Activated T-helper 2 cell treated with anti-CD3 and anti-CD28 coated beads, Interferon-gamma antibody, Interleukin-2, Interleukin-4, amounts not matched to agents 10 μg/mL and 5 μg/mL and 100 μg/mL, durations not matched to agents 14 hours and 24 hours and 36 hours (primary cell): Measurements from ENCODE around the gene EPHA10. TPM values are rescaled to one million over a fixed set of nuclear protein-coding genes. Genes with fewer than 3 reads are reported as not detected.
"Not testable (repeated sequence)": the region's sequence is repeated elsewhere in the genome, so short reads cannot be mapped to it uniquely, and the experiment has no call there.

Experiments
- DNase-seq: peaks from one replicate; pipeline ENCODE4 v3.0.0; 2021; ENCODE audit warnings: low spot score
- H3K27ac Mint-ChIP-seq: one replicate; pipeline ENCODE4 v1.8.0; 2021; ENCODE audit warnings: mixed read lengths
- H3K27me3 Mint-ChIP-seq: one replicate; pipeline ENCODE4 v1.8.0; 2021; ENCODE audit warnings: low read depth, mixed read lengths
- H3K36me3 Mint-ChIP-seq: one replicate; pipeline ENCODE4 v1.8.0; 2021; ENCODE audit warnings: low read depth, mixed read lengths
- H3K4me1 Mint-ChIP-seq: one replicate; pipeline ENCODE4 v1.8.0; 2021; ENCODE audit warnings: low read depth, mixed read lengths
- H3K4me3 Mint-ChIP-seq: one replicate; pipeline ENCODE4 v1.8.0; 2021; ENCODE audit warnings: low read depth, mild to moderate bottlenecking, moderate library complexity, mixed read lengths
- H3K9me3 Mint-ChIP-seq: one replicate; pipeline ENCODE4 v1.8.0; 2021; ENCODE audit warnings: mixed read lengths
- intact Hi-C: fragments of 100-400 bp; cut with micrococcal nuclease; formaldehyde crosslinking; loops from one replicate; pipeline ENCODE4 v1.15.1; 2023
- total RNA-seq: library from RNA; stranded (reverse); gene quantifications from 2 replicates; pipeline ENCODE4 v1.2.3, GENCODE V29; 2022

EPHA10 gene
- total RNA-seq, 1 donor from 2014 or later = 0.21 TPM

DNA sequence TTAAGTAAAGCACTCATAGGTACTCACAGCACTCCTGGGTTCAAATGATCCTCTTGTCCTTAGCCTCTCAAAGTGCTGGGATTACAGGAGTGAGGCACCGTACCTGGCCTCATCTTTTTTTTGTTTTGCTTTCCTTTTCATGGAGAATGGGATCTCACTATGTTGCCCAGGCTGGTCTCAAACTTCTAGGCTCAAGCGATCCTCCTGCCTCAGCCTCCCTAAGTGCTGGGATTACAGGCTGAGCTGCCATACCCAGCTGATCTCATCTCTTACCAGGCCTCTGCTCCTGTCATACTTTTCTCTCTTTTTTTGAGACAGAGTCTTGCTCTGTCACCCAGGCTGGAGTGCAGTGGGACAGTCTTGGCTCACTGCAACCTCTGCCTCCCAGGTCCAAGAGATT lies 77.2 kb downstream of the EPHA10 start:
- Mint-ChIP-seq H3K36me3 (peaks cover 57% of the 10 kb centered on the region), H3K4me1 (peaks cover 26% of the 10 kb centered on the region)
- intact Hi-C loops = loop anchor here (5.0 kb wide), 1 partner anchor 230 kb away; no protein-coding TSS in a partner anchor
- H3K9me3 Mint-ChIP-seq, DNase-seq, H3K27me3 Mint-ChIP-seq, H3K27ac Mint-ChIP-seq, H3K4me3 Mint-ChIP-seq: not testable (repeated sequence)

DNA sequence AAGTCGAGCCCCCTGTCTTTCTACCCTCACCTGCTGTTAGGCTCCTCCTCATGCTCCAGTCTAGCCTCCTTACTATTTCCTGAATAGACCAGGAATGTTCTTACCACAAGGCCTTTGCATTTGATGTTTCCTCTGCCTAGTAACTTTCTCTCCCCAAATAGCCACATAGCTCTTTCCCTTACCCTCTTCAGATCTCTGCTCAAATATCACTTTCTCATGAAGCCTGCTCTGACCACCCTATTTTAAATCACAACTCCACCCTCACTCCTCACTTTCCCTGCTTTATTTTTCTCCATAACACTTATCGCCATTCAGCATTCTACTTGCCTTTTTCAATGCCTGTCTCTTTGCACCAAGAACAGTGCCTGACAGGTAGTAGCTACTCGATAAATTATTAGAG lies 79.2 kb downstream of the EPHA10 start:
- H3K27ac Mint-ChIP-seq = no peak overlapping the region
- H3K36me3 Mint-ChIP-seq = peaks cover 57% of the 10 kb centered on the region
- no peaks in the 10 kb centered on the region for H3K9me3 Mint-ChIP-seq
- intact Hi-C loops = loop anchor here (5.0 kb wide), 1 partner anchor 228 kb away; no protein-coding TSS in a partner anchor
- DNase-seq = no peak
- peaks cover 19% of the 10 kb centered on the region for H3K4me1 Mint-ChIP-seq
- no peak overlapping the region for H3K4me3 Mint-ChIP-seq
- no peaks in the 10 kb centered on the region for H3K27me3 Mint-ChIP-seq

DNA sequence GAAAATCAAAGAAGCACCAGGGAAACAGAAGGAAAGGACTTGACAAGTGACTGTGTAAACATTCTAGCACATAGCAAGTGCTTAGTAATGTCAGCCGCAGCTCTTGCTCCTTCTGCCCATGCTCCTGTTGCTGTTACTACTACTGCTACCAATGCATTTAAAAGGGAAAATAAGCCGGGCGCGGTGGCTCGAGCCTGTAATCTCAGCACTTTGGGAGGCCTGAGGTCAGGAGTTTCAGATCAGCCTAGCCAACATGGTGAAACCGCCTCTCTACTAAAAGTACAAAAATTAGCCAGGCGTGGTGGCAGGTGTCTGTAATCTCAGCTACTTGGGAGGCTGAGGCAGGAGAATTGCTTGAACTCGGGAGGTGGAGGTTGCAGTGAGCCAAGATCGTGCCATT lies 80.7 kb downstream of the EPHA10 start:
- peaks cover 49% of the 10 kb centered on the region for H3K36me3 Mint-ChIP-seq
- H3K4me1 Mint-ChIP-seq = peaks cover 11% of the 10 kb centered on the region
- H3K27ac Mint-ChIP-seq, intact Hi-C loops, H3K9me3 Mint-ChIP-seq, H3K27me3 Mint-ChIP-seq, DNase-seq, H3K4me3 Mint-ChIP-seq: not testable (repeated sequence)

DNA sequence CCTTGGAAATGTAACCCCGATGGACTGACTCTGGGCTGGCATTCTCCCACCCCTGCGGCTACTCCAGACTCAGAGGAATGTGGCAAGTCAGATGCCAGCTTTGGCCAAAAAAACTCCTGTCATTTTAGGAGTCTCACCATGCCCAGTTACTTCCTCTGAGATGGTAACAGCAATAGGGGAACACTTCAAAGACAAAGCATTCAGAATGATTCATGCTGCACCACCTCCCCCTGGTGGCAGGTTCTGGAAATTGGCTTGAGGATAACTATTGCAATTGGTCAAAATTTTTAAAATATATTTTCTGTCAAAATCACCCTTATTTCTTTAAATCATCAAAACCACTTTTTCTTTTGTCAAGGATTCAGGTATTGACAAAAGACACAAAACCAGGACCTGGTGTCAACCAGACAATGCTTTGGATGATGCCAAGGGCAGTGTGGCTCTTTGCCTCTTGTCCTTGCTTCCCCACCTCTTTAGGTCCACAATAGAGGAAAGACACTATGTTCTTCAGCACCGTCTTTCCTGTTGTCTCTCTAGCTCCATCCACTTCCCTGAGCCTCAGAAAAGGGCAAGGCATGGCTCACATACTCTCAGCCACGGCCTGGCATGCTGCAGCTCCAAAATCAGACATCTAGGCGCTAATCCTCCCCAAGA lies 82.5 kb downstream of the EPHA10 start:
- peak; percentile 56 for DNase-seq
- intact Hi-C loops = loop anchor here (1.0 to 2.0 kb wide), 3 partner anchors 79 to 122 kb away; partner anchors contain the start of gene GNL2
- H3K4me1 Mint-ChIP-seq = peaks cover 3% of the 10 kb centered on the region
- no peaks in the 10 kb centered on the region for H3K27me3 Mint-ChIP-seq
- no peaks in the 10 kb centered on the region for H3K9me3 Mint-ChIP-seq
- peaks cover 40% of the 10 kb centered on the region for H3K36me3 Mint-ChIP-seq
- H3K4me3 Mint-ChIP-seq = no peak overlapping the region
- H3K27ac Mint-ChIP-seq = no peak overlapping the region

DNA sequence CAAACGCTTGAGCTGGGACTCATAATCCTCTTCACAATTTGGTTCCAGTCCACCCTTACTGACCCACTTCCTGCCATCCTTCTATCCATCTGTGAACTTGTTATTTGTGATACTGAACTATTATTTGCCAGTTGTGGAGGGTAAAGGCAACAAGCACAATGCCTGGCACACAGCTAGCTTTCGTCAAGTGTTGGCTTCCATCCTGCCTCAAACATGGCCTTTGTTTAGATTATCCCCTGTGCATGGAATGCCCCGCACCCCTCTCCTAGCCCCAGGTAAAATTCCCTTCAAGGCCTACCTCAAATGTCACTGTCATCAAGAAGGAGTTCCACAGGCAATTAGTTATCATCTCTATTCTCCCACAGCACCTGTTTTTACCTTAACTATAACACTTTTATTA lies 84.0 kb downstream of the EPHA10 start:
- H3K36me3 Mint-ChIP-seq = peaks cover 30% of the 10 kb centered on the region

DNA sequence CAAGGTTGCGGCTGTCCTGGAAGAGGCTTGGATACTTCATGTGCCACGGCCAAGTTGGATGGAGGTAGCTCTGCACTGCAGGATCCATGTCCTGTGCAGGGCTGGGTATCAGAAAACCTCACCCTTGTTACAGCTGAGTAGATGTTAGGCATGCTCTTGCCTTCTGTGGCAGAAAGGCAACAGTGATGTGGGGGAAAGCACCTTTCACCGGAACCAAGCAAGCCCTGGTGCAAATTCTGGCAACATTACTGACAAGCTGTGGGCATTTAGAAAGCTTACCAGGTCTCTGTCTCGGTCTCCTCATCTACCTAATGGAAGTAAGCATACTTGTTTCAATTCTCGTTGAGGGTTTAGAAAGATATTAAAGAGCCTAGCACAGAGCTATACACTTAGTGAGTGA lies 87.1 kb downstream of the EPHA10 start:
- Mint-ChIP-seq H3K4me3 (no peak overlapping the region), H3K4me1 (peaks cover 14% of the 10 kb centered on the region), H3K27me3 (peaks cover 10% of the 10 kb centered on the region), H3K9me3 (no peaks in the 10 kb centered on the region), H3K36me3 (peaks cover 8% of the 10 kb centered on the region), H3K27ac (no peak overlapping the region)
- no peak for DNase-seq
- intact Hi-C loops = no loop called here

More for the DNA sequence above, 84.0 kb downstream of the EPHA10 start:
- peaks cover 5% of the 10 kb centered on the region for H3K27me3 Mint-ChIP-seq
- no peak overlapping the region for H3K27ac Mint-ChIP-seq
- H3K9me3 Mint-ChIP-seq = no peaks in the 10 kb centered on the region
- intact Hi-C loops = no loop called here
- no peak for DNase-seq
- H3K4me3 Mint-ChIP-seq = no peak overlapping the region
- peaks cover 6% of the 10 kb centered on the region for H3K4me1 Mint-ChIP-seq

DNA sequence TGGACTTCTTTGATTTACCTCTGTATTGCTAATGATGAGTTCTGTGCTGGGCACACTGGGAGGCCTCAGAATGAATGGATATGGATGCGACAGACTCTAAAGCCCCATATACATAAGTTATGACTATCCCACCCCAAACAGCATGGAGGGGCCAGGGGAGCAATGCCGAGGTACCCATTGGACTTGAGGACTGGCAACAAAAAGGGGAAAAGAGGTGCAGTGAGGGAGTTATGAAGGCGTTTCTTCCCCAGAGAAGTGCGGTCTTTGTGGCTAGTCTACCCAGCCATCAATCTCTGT lies 87.8 kb downstream of the EPHA10 start:
- Mint-ChIP-seq H3K27ac (no peak overlapping the region), H3K27me3 (peaks cover 13% of the 10 kb centered on the region), H3K4me3 (no peak overlapping the region), H3K9me3 (no peaks in the 10 kb centered on the region), H3K36me3 (peaks cover 3% of the 10 kb centered on the region), H3K4me1 (peaks cover 12% of the 10 kb centered on the region)
- intact Hi-C loops = no loop called here
- DNase-seq = no peak

DNA sequence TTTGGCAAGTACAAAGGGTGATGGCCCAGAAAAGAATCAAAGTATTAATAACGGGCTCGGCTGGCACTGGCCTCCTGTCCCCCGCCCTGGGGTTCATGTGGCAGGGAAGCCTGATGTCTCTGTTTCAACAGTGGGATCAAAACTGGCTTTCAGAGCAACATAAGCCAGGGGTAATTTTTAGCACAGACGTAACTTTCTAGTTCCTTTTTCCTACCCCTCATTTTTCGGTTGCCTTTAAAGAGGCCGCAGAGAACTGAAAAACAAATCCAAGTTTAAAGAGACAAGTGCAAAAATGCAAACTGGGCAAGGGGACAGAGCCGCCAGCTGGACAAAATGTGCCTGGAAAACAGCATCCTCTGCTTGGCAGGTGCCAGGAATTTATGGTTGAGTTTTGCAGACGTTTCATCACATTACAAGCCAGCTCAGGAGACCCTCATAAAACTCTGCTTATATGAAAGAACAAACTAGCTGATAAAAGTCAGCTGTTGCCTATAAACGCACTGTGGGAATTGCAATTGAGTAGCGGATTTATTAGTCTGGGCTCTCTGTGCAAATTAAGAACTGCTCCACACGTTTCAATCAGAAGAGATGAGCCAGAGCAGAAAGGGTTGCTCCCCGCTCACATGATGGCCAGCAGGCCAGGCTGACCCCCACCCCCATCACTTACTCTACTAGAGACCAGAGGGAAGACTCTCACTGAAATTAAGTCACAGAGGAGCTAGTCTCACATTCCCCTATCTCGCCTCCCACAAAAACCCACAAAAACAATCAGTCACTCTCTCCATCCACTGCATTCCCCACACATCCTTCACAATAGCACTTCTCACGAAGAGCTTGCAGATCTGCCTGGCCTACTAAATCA lies 88.4 kb downstream of the EPHA10 start:
- peaks cover 12% of the 10 kb centered on the region for H3K4me1 Mint-ChIP-seq
- peaks cover 17% of the 10 kb centered on the region for H3K27me3 Mint-ChIP-seq
- no peak for DNase-seq
- H3K4me3 Mint-ChIP-seq = no peak overlapping the region
- H3K9me3 Mint-ChIP-seq = no peaks in the 10 kb centered on the region
- intact Hi-C loops = no loop called here
- no peak overlapping the region for H3K27ac Mint-ChIP-seq
- peaks cover 2% of the 10 kb centered on the region for H3K36me3 Mint-ChIP-seq

DNA sequence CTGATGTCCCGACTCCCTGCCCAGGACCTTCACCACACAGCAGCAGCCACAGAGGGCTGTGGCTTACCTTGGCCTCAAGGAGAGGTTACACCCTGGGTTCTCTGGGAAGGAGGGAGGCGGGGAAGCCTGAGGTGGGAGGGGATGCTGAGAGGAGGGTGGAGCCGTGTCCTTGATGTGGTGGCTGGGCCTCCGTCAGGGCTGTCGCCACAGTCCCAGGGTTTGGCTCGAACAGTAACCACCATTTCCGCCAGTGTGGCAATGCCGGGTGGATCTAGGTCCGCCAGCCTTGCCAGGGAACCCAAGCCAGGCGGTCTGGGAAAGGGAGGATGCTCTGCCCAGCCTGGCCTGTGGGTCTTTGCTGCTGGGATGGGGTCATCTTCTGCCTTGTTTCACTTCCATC lies 91.0 kb downstream of the EPHA10 start:
- no peak overlapping the region for H3K4me3 Mint-ChIP-seq
- no peaks in the 10 kb centered on the region for H3K36me3 Mint-ChIP-seq
- DNase-seq = peak; percentile 75
- H3K4me1 Mint-ChIP-seq = peaks cover 12% of the 10 kb centered on the region
- H3K9me3 Mint-ChIP-seq = no peaks in the 10 kb centered on the region
- H3K27ac Mint-ChIP-seq = no peak overlapping the region
- intact Hi-C loops = no loop called here
- peaks cover 21% of the 10 kb centered on the region for H3K27me3 Mint-ChIP-seq

DNA sequence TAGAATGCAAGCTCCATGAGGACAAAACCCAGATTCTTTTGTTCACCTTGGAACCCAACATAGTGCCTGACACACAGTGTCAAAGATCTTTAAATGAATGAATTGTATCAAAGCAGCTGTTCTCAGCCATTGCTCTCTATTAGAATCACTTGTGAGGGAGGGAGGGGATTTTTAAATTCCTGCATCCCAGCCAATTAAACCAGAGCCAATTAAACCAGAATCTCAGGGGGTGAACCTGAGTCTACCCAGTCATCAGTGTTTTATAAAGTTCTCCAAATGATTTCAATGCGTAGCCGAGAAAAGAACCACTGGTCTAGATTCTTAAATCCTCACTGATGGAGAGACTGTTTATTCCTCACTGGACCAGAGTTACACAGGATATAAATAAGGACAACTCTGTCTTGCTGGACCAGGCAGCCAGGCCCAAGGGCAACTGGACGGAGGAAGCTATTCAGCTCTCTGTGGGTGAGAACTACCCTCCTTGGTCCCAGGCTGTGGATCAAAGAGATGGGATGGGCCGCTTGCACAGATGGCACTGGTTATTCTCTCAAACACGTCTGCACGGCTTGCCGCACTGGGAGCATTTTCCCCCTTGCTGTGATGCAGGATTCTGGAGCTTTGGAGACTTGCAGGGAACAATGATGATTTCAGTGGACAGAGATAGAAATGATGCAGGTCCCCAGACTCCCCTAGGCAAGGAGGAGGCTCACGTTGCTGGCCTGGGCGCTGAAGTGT lies 92.6 kb downstream of the EPHA10 start:
- intact Hi-C loops = no loop called here
- no peaks in the 10 kb centered on the region for H3K9me3 Mint-ChIP-seq
- no peaks in the 10 kb centered on the region for H3K36me3 Mint-ChIP-seq
- H3K4me3 Mint-ChIP-seq = no peak overlapping the region
- H3K27me3 Mint-ChIP-seq = peaks cover 21% of the 10 kb centered on the region
- peaks cover 12% of the 10 kb centered on the region for H3K4me1 Mint-ChIP-seq
- no peak overlapping the region for H3K27ac Mint-ChIP-seq
- no peak for DNase-seq

DNA sequence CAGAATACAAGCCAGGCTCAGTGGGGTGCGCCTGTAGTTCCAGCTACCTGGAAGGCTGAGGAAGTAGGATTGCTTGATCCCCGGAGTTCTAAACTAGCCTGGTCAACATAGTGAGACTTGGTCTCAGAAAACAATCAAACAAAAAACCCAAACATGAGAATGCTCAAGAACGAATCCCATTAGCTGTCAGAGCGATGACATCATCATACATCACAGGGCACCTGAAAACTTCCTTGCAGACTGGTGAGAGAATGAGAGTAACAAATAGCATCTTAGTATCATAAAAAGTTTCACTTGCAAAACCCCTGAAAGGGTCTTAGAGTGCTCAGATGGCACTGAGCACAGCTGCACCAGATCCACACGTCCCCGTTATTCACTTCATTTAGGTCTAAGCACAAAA lies 93.7 kb downstream of the EPHA10 start:
- no peaks in the 10 kb centered on the region for H3K9me3 Mint-ChIP-seq
- DNase-seq = no peak
- peaks cover 16% of the 10 kb centered on the region for H3K27me3 Mint-ChIP-seq
- H3K4me3 Mint-ChIP-seq = no peak overlapping the region
- peaks cover 9% of the 10 kb centered on the region for H3K4me1 Mint-ChIP-seq
- no peaks in the 10 kb centered on the region for H3K36me3 Mint-ChIP-seq
- intact Hi-C loops = no loop called here
- no peak overlapping the region for H3K27ac Mint-ChIP-seq

DNA sequence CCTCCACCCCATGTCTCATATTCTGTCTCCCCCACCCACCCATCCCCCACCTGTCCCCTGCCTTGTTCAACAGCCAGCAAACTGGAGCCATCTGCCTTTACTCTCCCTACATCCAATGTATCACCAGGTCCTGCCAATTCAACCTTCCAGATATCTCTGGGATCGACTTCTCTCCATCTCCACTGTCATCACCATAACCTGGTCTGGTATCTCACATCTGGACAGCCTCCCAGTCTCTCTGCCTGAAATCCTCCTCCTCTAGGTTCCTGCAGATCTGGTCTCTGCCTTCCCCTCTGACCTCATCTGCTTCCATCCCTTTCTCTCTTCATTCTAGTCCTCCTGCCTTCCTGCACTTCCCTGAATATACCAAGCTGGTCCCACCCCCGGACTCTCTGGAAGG lies 94.8 kb downstream of the EPHA10 start:
- Mint-ChIP-seq H3K9me3 (no peaks in the 10 kb centered on the region), H3K27ac (no peak overlapping the region), H3K27me3 (peaks cover 12% of the 10 kb centered on the region), H3K4me1 (peaks cover 8% of the 10 kb centered on the region), H3K36me3 (no peaks in the 10 kb centered on the region), H3K4me3 (no peak overlapping the region)
- intact Hi-C loops = no loop called here
- DNase-seq = no peak
